A673 (cell line): ENCODE measurements around the gene SCN9A. TPM values are rescaled to one million over a fixed set of nuclear protein-coding genes. Genes with fewer than 3 reads are reported as not detected.

Source experiments
- BruUV-seq: library from RNA; stranded (reverse); fragments of 400-500 nt; replicated peaks from 2 replicates; lab custom pipeline; 2021; lab: Mats Ljungman, UMichigan
- CTCF ChIA-PET: fragments of 300-600 bp; sonication (Branson Sonifier 250); formaldehyde crosslinking; loops from one replicate; lab custom pipeline; 2022; ENCODE audit warnings: antibody characterized with exemption; lab: Charles Lee
- POLR2A ChIA-PET: fragments of 300-600 bp; sonication (Branson Sonifier 250); formaldehyde crosslinking; loops from one replicate; lab custom pipeline; 2022; ENCODE audit warnings: antibody characterized with exemption; ENCODE audit not compliant: low non-redundant PET; lab: Charles Lee
- DNase-seq: peaks from one replicate; pipeline ENCODE4 v3.0.0-alpha.2; 2015; ENCODE audit warnings: low spot score
- H3K27ac ChIP-seq: fragments of 200-600 bp; sonication (generic); 2 replicates; pipeline ENCODE4 v1.5.1; 2016; ENCODE audit warnings: mixed run types, low read depth, mild to moderate bottlenecking, mixed read lengths, antibody characterized with exemption, low read length; ENCODE audit not compliant: poor library complexity, severe bottlenecking
- H3K27me3 ChIP-seq: fragments of 200-600 bp; sonication (generic); replicated peaks from 2 replicates; pipeline ENCODE4 v1.6.1; 2017; ENCODE audit warnings: mixed run types, low read depth, mild to moderate bottlenecking, mixed read lengths, antibody characterized with exemption, low read length; ENCODE audit not compliant: insufficient read depth, poor library complexity
- H3K36me3 ChIP-seq: fragments of 200-600 bp; sonication (generic); 2 replicates; pipeline ENCODE4 v1.6.1; 2016; ENCODE audit warnings: mixed run types, mild to moderate bottlenecking, mixed read lengths, antibody characterized with exemption, low read length; ENCODE audit not compliant: insufficient read depth, poor library complexity, severe bottlenecking
- H3K4me1 ChIP-seq: fragments of 200-600 bp; sonication (generic); 2 replicates; pipeline ENCODE4 v1.6.1; 2017; ENCODE audit warnings: mixed run types, mild to moderate bottlenecking, mixed read lengths, antibody characterized with exemption, low read length; ENCODE audit not compliant: insufficient read depth, poor library complexity, severe bottlenecking
- H3K4me3 ChIP-seq: fragments of 200-600 bp; sonication (generic); 2 replicates; pipeline ENCODE4 v1.5.1; 2016; ENCODE audit warnings: low read depth, mixed run types, mild to moderate bottlenecking, mixed read lengths, low read length; ENCODE audit not compliant: poor library complexity, severe bottlenecking
- H3K9me3 ChIP-seq: fragments of 200-600 bp; sonication (generic); 2 replicates; pipeline ENCODE4 v1.6.1; 2016; ENCODE audit warnings: mixed run types, low read depth, mild to moderate bottlenecking, mixed read lengths, antibody characterized with exemption, low read length; ENCODE audit not compliant: poor library complexity, severe bottlenecking
- EZH2 ChIP-seq: fragments of 200-600 bp; sonication (generic); IDR thresholded peaks from 2 replicates; pipeline ENCODE4 v1.6.1; 2017; ENCODE audit warnings: borderline replicate concordance, low read depth, mild to moderate bottlenecking, mixed read lengths, antibody characterized with exemption, low read length; ENCODE audit not compliant: poor library complexity, severe bottlenecking
- intact Hi-C: fragments of 100-400 bp; cut with micrococcal nuclease; formaldehyde crosslinking; loops from one replicate; pipeline ENCODE4 v1.10.0; 2022; ENCODE audit not compliant: unreplicated experiment
- total RNA-seq: library from RNA; stranded (reverse); gene quantifications from 2 replicates; pipeline ENCODE4 v1.2.3, GENCODE V29; 2021
- TF ChIP-seq, protein P1 (sequence below): fragments of 300-800, 200-600 bp; sonication (generic); conservative IDR thresholded peaks from 2 replicates; pipeline ENCODE4 v1.5.1; 2017; ENCODE audit warnings: low read depth, mild to moderate bottlenecking, antibody characterized with exemption, low read length, moderate library complexity, mixed read lengths

SCN9A gene
- total RNA-seq, 1 experiment from 2014 or later = 3.5 TPM

- intact Hi-C loops = loop anchor here (2.0 kb wide), 1 partner anchor 224 kb away; no protein-coding TSS in a partner anchor
- H3K4me1 ChIP-seq = no peaks in the 10 kb centered on the region
- H3K27ac ChIP-seq = no peak overlapping the region
- no TSS peak for BruUV-seq
- no peaks in the 10 kb centered on the region for H3K27me3 ChIP-seq
- ChIA-PET POLR2A (no interaction called here), CTCF (interaction anchor here (0.6 kb wide), 1 partner anchor 51 kb away, joined by 4 read pairs; the partner anchor contains the start of gene SCN1A)
- DNase-seq = peak; percentile 31
- no peak overlapping the region for H3K4me3 ChIP-seq
- no peaks in the 10 kb centered on the region for H3K9me3 ChIP-seq
- H3K36me3 ChIP-seq = no peaks in the 10 kb centered on the region
- TF ChIP-seq, protein P1, sequence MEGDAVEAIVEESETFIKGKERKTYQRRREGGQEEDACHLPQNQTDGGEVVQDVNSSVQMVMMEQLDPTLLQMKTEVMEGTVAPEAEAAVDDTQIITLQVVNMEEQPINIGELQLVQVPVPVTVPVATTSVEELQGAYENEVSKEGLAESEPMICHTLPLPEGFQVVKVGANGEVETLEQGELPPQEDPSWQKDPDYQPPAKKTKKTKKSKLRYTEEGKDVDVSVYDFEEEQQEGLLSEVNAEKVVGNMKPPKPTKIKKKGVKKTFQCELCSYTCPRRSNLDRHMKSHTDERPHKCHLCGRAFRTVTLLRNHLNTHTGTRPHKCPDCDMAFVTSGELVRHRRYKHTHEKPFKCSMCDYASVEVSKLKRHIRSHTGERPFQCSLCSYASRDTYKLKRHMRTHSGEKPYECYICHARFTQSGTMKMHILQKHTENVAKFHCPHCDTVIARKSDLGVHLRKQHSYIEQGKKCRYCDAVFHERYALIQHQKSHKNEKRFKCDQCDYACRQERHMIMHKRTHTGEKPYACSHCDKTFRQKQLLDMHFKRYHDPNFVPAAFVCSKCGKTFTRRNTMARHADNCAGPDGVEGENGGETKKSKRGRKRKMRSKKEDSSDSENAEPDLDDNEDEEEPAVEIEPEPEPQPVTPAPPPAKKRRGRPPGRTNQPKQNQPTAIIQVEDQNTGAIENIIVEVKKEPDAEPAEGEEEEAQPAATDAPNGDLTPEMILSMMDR = peak; percentile 49; the same call in 1 of the 2 replicates
- TF ChIP-seq EZH2 = no peak
Observed at GRCh38 chr2:166179201-166179600, 196.5 kb downstream of the SCN9A start.

DNA sequence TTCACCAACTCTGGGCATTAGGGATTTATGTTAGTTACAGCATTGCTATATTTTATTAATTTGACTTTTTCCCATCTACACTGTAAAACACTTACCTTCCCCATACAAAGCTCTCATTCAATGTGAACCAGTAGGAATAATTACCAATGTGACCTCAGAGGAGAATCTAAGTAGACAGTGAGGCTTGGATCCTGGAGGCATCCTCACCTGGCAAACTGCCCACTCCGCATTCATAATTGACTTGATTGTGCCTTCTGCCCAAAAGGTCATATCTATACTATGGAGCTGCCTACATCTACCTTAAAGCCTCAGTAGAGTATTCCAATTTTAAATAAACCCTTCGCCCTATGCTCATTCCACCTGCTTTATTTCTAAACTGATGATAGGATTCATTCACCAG lies 202.5 kb downstream of the SCN9A start:
- no peak for DNase-seq
- intact Hi-C loops = no loop called here
- Histone ChIP-seq H3K27me3 (no peaks in the 10 kb centered on the region), H3K4me1 (no peaks in the 10 kb centered on the region), H3K4me3 (no peak overlapping the region), H3K27ac (no peak overlapping the region), H3K9me3 (no peaks in the 10 kb centered on the region), H3K36me3 (no peaks in the 10 kb centered on the region)
- ChIA-PET POLR2A (no interaction called here), CTCF (no interaction called here)
- TF ChIP-seq, protein P1 = no peak
- TF ChIP-seq EZH2 = no peak
- no TSS peak for BruUV-seq

DNA sequence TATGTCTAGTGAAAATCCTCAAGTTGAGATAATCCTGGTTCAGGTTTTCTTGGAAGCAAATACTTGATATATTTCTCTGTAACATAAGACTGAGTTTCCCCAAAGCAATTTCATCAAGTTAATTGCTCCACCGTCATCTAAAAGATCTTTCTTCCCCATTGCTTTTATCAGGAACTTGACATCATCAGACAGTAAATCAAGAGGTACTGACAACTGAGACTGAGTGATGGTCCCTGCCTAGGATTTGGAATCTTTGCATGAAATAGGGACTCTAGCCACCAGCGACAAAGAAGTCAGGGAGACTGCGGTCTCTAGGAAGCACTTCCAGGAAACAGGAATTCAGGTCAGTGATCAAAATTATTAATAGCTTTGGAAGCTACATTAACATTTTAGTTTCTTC lies 204.5 kb downstream of the SCN9A start:
- Histone ChIP-seq H3K27ac (no peak overlapping the region), H3K4me3 (no peak overlapping the region), H3K4me1 (peaks cover 7% of the 10 kb centered on the region), H3K27me3 (no peaks in the 10 kb centered on the region), H3K9me3 (no peaks in the 10 kb centered on the region), H3K36me3 (no peaks in the 10 kb centered on the region)
- TF ChIP-seq, protein P1 = no peak
- TF ChIP-seq EZH2 = no peak
- intact Hi-C loops = no loop called here
- no TSS peak for BruUV-seq
- POLR2A ChIA-PET = no interaction called here
- no peak for DNase-seq
- CTCF ChIA-PET = interaction anchor here (0.6 kb wide), 1 partner anchor 44 kb away, joined by 3 read pairs; the partner anchor contains the start of gene SCN1A
